IMR-90 (cell line): ENCODE measurements around the gene STPG1.

Experiments
- BHLHE40 ChIP-seq: fragments of 150-350 bp; IDR thresholded peaks from 2 replicates; pipeline ENCODE4 v1.6.1; 2016; ENCODE audit warnings: mild to moderate bottlenecking, low read depth, low read length
- CHD1 ChIP-seq: IDR thresholded peaks from 2 replicates; pipeline ENCODE4 v1.6.1; 2012; ENCODE audit warnings: low read depth, low read length, improper control_type of control experiment
- CTCF ChIP-seq: conservative IDR thresholded peaks from 2 replicates; pipeline ENCODE4 v1.5.1; 2012; ENCODE audit warnings: mild to moderate bottlenecking, low read depth, low read length, improper control_type of control experiment
- ELK1 ChIP-seq: fragments of 150-350 bp; IDR thresholded peaks from 2 replicates; pipeline ENCODE4 v1.6.1; 2016; ENCODE audit warnings: low read depth, mild to moderate bottlenecking, low read length, moderate library complexity, borderline replicate concordance
- MXI1 ChIP-seq: IDR thresholded peaks from 2 replicates; pipeline ENCODE4 v1.6.1; 2012; ENCODE audit warnings: low read depth, mild to moderate bottlenecking, low read length, moderate library complexity, borderline replicate concordance
- POLR2A ChIP-seq: IDR thresholded peaks from 2 replicates; pipeline ENCODE4 v1.6.1; 2012; ENCODE audit warnings: mild to moderate bottlenecking, low read depth, low read length
- RAD21 ChIP-seq: IDR thresholded peaks from 2 replicates; pipeline ENCODE4 v1.6.1; 2012; ENCODE audit warnings: low read length, improper control_type of control experiment
- RFX5 ChIP-seq: IDR thresholded peaks from 2 replicates; pipeline ENCODE4 v1.8.0; 2012; ENCODE audit warnings: low read depth, mild to moderate bottlenecking, low read length, moderate library complexity

- no peak for TF ChIP-seq CTCF
- TF ChIP-seq BHLHE40 = no peak
- no peak for TF ChIP-seq CHD1
- TF ChIP-seq POLR2A = no peak
- no peak for TF ChIP-seq RAD21
- TF ChIP-seq ELK1 = no peak
- no peak for TF ChIP-seq MXI1
- TF ChIP-seq RFX5 = no peak
Observed at GRCh38 chr1:24441480-24441879, 27.9 kb upstream of the STPG1 start.
